ENCODE measurements around the gene HSF5. TPM values are rescaled to one million over a fixed set of nuclear protein-coding genes. Genes with fewer than 3 reads are reported as not detected.

The HSF5 gene
- total and polyA plus RNA-seq, 2 of the 13 experiments (the other 11 are each of a cell fraction or from before 2014, with no cell fraction given) = not detected

DNA sequence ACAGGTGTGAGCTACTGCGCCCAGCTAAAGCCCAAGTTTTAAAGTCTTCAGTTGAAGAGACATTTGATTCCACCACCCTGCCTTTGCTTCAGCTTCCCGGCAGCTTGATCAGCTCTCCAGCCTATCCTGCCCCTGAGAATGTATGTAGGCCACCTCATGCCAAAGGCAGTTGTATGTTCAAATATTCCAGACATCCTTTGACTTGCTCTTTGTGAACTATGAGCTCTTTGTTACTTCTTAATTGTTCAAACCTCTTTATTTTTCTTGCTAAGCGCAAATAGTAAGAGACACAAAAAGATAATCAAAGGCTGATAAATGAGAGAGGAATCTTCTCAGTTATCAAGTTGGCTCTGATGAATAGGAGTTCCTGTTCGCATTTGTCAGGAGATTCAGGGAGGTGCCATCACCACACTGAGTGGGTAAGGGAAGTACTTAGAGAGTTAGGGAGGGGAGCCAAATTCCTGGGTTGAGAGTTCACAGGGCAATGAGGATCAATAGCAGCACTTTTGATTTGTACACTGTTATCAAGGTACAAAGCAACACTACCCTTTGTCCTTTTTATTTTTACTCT lies 104.2 kb downstream of the HSF5 start (continued):
- TF ChIP-seq, protein P1, sequence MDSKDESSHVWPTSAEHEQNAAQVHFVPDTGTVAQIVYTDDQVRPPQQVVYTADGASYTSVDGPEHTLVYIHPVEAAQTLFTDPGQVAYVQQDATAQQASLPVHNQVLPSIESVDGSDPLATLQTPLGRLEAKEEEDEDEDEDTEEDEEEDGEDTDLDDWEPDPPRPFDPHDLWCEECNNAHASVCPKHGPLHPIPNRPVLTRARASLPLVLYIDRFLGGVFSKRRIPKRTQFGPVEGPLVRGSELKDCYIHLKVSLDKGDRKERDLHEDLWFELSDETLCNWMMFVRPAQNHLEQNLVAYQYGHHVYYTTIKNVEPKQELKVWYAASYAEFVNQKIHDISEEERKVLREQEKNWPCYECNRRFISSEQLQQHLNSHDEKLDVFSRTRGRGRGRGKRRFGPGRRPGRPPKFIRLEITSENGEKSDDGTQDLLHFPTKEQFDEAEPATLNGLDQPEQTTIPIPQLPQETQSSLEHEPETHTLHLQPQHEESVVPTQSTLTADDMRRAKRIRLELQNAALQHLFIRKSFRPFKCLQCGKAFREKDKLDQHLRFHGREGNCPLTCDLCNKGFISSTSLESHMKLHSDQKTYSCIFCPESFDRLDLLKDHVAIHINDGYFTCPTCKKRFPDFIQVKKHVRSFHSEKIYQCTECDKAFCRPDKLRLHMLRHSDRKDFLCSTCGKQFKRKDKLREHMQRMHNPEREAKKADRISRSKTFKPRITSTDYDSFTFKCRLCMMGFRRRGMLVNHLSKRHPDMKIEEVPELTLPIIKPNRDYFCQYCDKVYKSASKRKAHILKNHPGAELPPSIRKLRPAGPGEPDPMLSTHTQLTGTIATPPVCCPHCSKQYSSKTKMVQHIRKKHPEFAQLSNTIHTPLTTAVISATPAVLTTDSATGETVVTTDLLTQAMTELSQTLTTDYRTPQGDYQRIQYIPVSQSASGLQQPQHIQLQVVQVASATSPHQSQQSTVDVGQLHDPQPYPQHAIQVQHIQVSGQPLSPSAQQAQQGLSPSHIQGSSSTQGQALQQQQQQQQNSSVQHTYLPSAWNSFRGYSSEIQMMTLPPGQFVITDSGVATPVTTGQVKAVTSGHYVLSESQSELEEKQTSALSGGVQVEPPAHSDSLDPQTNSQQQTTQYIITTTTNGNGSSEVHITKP (CRISPR knock-in tag; IDR thresholded peaks at IDR 0.05; ENCODE audit: low read depth) = peak; percentile 86
- TF ChIP-seq, protein P2, sequence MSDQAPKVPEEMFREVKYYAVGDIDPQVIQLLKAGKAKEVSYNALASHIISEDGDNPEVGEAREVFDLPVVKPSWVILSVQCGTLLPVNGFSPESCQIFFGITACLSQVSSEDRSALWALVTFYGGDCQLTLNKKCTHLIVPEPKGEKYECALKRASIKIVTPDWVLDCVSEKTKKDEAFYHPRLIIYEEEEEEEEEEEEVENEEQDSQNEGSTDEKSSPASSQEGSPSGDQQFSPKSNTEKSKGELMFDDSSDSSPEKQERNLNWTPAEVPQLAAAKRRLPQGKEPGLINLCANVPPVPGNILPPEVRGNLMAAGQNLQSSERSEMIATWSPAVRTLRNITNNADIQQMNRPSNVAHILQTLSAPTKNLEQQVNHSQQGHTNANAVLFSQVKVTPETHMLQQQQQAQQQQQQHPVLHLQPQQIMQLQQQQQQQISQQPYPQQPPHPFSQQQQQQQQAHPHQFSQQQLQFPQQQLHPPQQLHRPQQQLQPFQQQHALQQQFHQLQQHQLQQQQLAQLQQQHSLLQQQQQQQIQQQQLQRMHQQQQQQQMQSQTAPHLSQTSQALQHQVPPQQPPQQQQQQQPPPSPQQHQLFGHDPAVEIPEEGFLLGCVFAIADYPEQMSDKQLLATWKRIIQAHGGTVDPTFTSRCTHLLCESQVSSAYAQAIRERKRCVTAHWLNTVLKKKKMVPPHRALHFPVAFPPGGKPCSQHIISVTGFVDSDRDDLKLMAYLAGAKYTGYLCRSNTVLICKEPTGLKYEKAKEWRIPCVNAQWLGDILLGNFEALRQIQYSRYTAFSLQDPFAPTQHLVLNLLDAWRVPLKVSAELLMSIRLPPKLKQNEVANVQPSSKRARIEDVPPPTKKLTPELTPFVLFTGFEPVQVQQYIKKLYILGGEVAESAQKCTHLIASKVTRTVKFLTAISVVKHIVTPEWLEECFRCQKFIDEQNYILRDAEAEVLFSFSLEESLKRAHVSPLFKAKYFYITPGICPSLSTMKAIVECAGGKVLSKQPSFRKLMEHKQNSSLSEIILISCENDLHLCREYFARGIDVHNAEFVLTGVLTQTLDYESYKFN (CRISPR knock-in tag; conservative IDR thresholded peaks at IDR 0.05) = peak; percentile 80
- TF ChIP-seq ZMYM2 (CRISPR knock-in tag; IDR thresholded peaks at IDR 0.05) = peak; percentile 43; the same call in 1 of the 2 replicates
- TF ChIP-seq ETV5 (CRISPR knock-in tag; IDR thresholded peaks at IDR 0.05; ENCODE audit: borderline replicate concordance) = peak; percentile 45; the same call in 1 of the 2 replicates
- TF ChIP-seq CREM (IDR thresholded peaks at IDR 0.05) = peak; percentile 85
- no peak for TF ChIP-seq CREM (CRISPR knock-in tag; IDR thresholded peaks at IDR 0.05)
- 0 out of 2 replicates have a peak, but pooled peaks have one; percentile 12 for TF ChIP-seq MTERF4 (CRISPR knock-in tag; IDR thresholded peaks at IDR 0.05)
- 0 out of 2 replicates have a peak, but pooled peaks have one; percentile 31 for TF ChIP-seq ZMYM4 (CRISPR knock-in tag; IDR thresholded peaks at IDR 0.05)
- TF ChIP-seq RBAK (CRISPR knock-in tag; IDR thresholded peaks at IDR 0.05) = no peak
- peak; percentile 47; the same call in 1 of the 2 replicates for TF ChIP-seq DPF2 (CRISPR knock-in tag; IDR thresholded peaks at IDR 0.05; ENCODE audit: borderline replicate concordance, low read depth)
- TF ChIP-seq SIX4 (CRISPR knock-in tag; IDR thresholded peaks at IDR 0.05) = 0 out of 2 replicates have a peak, but pooled peaks have one; percentile 24
- peak; percentile 83 for TF ChIP-seq NR2F2 (IDR thresholded peaks at IDR 0.05; ENCODE audit: borderline replicate concordance, low read depth)
- peak; percentile 71 for TF ChIP-seq PPARG (CRISPR knock-in tag; conservative IDR thresholded peaks at IDR 0.05)
- peak; percentile 33; the same call in 1 of the 2 replicates for TF ChIP-seq RXRB (CRISPR knock-in tag; IDR thresholded peaks at IDR 0.05; ENCODE audit: borderline replicate concordance)
- no peak for TF ChIP-seq U2AF2 (IDR thresholded peaks at IDR 0.05; ENCODE audit: low read depth, low read length)
- TF ChIP-seq SP5 (CRISPR knock-in tag; IDR thresholded peaks at IDR 0.05; ENCODE audit: borderline replicate concordance, low read depth) = 0 out of 2 replicates have a peak, but pooled peaks have one; percentile 29
- TF ChIP-seq GFI1 (CRISPR knock-in tag; IDR thresholded peaks at IDR 0.05; ENCODE audit: borderline replicate concordance) = peak; percentile 46; the same call in 1 of the 2 replicates
- no peak for TF ChIP-seq ERF (CRISPR knock-in tag; IDR thresholded peaks at IDR 0.05)
- peak; percentile 67 for TF ChIP-seq HDAC1 (CRISPR knock-in tag; IDR thresholded peaks at IDR 0.05)
- 0 out of 2 replicates have a peak, but pooled peaks have one; percentile 19 for TF ChIP-seq YEATS2 (CRISPR knock-in tag; IDR thresholded peaks at IDR 0.05; ENCODE audit: borderline replicate concordance)
- TF ChIP-seq RARA (CRISPR knock-in tag; IDR thresholded peaks at IDR 0.05) = peak; percentile 80
- 0 out of 2 replicates have a peak, but pooled peaks have one; percentile 50 for TF ChIP-seq AHR (CRISPR knock-in tag; IDR thresholded peaks at IDR 0.05)

Data from HepG2 (cell line).